ENCODE data around the gene LAIR1.
"Not testable (repeated sequence)": the region's sequence is repeated elsewhere in the genome, so short reads cannot be mapped to it uniquely, and the experiment has no call there.

LAIR1 gene

DNA sequence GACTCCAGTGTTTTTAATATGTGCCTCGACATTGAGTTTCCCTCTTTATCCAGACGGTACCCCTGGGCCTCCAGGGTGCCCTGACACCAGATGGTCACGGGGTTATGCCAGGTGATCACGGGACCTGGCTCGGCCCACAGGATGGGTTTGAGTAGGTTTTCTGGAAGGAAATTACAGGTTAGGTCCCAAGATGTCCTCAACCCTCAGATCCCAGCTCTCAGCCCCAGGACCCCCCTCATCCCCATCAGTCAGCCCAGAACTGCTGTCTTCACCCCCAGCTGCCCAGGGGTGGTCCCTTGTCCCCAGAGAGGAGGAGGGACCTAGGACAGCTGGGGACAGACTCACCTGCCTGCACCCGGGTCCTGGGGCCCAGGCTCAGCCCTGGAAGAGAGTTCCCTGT is 26.2 kb downstream of the LAIR1 start:
- no peak for DNase-seq

DNA sequence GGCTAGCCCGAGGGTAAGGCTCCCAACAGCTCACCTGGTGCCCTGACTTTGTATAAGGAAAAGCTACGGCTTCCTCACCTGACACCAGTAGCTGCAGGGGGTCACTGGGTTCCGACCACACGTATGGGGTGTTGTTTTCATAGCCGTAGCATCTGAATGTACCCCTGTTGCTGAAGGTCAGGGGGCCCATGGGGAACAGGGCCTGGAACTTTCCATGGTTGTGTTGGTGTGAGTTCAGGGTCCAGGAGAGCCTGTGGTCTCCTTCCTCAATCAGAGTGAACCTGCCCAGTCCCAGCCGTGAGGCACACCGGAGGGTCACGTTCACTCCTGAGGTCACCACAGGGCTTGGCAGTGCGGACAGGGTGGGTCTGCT is 26.9 kb downstream of the LAIR1 start:
- DNase-seq = no peak

DNA sequence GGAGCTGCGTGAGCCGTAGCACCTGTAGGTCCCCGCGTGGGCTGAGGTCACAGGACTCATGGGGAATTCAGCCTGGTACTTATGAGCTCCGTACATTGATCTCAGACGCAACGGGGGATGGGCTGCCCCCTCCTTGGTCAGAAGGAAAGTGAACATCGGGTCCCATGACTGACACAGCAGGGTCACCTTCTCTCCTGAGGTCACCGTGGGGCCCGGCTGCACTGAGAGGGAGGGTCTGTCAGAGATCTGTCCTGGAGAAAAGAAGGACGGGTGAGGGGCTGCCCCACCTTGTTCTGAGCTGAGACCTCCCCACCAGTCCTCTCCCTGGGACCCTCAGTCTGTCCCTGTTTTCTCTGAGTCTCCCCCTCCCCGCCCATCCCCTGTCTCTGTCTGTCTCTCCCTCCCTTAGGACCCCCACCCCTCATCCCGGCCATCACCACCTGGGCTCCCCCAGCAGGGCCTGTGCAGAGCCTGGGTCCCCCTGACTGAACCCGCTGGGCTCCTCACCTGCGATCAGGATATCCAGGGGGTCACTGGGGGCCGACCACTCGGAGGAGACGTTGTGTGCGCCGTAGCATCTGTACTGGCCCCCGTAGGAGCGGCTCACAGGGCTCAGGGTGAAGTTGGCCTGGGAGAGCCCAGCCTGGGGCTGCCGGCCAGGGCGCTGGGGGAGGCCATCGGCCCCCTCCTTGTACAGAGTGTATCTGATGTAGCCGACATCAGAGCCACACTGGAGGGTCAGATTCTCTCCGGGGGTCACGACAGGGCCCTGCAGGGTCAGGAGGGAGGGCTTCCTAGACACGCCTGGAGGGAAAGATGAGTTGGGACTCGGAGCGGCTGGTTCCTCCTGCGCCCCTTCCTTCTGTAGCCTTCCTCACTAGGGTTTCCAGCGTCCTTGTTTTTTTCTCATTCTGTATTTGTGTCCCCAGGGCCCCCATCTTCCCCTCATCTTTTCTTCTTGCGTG is 27.6 kb downstream of the LAIR1 start:
- DNase-seq = no peak

GRCh38 chr19:54335979-54336892 is 28.5 kb downstream of the LAIR1 start:
- DNase-seq = no peak

DNA sequence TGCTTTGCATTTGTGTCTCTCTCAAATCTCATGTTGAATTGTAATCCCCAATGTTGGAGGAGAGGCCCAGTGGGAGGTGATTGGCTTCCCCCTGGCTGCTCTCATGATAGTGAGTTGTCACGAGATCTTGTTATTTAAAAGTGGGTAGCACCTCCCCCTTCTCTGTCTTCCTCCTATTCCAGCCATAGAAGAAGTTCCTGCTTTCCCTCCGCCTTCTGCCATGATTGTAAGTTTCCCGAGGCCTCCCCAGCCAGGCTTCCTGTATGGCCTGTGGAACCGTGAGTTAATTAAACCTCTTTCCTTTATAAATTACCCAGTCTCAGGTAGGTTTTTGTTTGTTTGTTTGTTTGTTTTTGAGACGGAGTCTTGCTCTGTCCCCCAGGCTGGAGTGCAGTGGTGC is 29.6 kb downstream of the LAIR1 start:
- DNase-seq = no peak

- no peak for DNase-seq
Measured at GRCh38 chr19:54333586-54334298, 31.0 kb downstream of the LAIR1 start.

DNA sequence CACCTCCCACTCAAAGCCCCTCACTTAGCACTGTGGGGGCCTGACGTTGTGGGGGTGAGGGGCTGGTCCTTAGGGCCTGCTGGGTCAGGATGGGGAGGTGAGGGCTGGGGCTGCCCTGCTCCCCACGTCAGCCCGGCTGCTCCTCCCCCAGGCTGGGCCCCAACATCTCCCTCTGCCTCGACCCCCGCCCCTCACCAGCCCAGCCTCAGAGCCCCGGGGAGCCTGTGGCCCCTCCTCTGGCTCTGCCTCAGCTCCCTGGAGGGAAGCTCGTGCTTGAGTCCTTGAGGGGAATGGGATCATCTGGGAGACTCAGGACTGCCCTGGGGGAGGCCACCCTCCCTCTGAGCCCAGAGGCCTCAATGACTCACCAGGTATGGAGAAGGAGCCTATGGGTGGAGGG is 32.6 kb downstream of the LAIR1 start:
- DNase-seq = no peak

DNA sequence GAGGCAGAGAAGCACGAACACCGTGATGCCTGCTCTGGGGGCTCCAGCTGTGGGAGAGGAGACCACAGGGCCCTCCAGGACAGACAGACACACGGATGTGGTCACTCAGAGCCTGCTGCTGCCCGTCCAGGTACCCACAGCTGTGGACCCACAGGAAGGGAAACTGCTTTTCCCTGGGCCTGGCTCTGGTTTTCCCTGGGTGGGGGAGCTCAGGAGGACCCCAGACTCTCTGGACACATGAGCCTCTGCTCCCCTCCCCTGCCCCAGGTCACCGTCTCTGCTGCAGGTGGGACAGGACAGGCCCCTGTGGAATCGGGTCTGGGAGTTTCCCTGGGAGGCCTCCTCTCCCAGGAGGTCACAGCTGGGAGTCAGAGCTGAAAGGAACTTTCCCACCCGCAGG is 33.1 kb downstream of the LAIR1 start:
- no peak for DNase-seq

DNA sequence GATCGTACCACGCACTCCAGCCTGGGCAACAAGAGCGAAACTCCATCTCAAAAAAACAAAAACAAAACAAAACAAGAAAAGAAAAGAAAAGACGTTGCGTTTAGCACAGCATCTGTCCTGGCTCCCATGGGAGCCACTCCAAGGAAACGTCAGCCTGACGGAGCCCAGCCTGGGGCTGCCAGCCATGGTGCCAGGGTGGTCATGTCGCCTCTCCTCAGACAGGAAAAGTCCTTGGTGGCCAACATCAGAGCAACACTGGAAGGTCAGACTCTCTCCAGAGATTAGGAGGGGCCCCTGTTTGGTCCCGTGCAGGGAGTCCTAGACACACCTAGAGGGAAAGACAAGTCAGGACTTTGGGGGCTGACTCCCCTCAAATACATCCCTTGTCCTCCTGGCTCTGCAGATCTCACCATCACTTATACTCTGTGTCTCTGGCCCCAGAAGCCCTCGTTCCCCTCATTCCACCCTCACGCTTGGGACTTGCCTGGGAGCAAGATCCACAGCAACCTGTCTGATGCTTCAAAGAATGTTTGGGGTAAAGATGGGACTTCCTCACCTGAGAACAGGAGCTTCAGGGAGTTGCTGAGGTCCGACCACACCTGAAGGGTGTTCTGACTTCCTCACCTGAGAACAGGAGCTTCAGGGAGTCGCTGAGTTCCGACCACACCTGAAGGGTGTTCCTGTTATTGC is 35.1 kb downstream of the LAIR1 start:
- DNase-seq = no peak

GRCh38 chr19:54328781-54329180 is 36.0 kb downstream of the LAIR1 start:
- not testable (repeated sequence) for DNase-seq

DNA sequence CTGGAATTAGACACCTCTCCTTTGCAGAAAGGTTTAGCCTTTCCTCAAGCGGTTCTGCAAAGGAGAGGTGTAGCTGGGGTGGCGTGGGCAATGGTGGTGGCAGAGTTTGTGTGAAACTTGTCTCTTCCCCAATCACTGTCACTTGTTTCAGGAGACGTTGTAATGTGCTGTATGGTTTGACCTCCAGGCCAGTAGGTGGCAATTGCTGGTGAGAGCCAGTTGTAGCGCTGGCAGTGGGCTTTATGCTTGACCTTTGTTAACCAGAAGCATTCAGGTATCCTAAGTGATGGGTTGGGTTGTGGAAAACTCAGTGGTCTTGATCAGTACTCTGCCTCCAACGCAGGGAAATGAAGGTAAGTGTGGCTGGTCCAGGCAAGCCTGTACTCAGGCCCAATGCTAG is 39.1 kb downstream of the LAIR1 start:
- DNase-seq = no peak

GRCh38 chr19:54325194-54325621 is 39.5 kb downstream of the LAIR1 start:
- peak; percentile 47 for DNase-seq

DNA sequence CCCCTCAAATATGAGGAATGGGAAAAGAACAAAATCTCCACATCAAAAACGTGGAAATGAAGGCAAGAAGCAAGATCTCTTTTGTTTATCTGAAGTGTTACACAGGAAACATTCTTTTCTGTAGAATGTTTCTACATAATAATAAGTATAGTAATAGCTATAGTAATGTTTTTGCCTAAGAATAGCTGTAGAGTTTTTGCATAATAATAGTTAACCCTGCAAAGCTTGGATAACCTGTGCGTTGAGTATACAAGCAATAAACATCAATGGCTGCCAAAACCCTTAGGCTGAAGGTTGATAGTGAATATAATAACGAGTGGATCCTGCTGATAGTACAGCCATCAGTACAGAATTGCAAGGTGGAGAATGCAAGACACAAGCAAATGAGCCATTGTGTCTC is 40.7 kb downstream of the LAIR1 start:
- DNase-seq = no peak

- not testable (repeated sequence) for DNase-seq
Measured at GRCh38 chr19:54322934-54323333, 41.8 kb downstream of the LAIR1 start.

GRCh38 chr19:54322295-54322694 is 42.4 kb downstream of the LAIR1 start:
- DNase-seq = not testable (repeated sequence)

DNA sequence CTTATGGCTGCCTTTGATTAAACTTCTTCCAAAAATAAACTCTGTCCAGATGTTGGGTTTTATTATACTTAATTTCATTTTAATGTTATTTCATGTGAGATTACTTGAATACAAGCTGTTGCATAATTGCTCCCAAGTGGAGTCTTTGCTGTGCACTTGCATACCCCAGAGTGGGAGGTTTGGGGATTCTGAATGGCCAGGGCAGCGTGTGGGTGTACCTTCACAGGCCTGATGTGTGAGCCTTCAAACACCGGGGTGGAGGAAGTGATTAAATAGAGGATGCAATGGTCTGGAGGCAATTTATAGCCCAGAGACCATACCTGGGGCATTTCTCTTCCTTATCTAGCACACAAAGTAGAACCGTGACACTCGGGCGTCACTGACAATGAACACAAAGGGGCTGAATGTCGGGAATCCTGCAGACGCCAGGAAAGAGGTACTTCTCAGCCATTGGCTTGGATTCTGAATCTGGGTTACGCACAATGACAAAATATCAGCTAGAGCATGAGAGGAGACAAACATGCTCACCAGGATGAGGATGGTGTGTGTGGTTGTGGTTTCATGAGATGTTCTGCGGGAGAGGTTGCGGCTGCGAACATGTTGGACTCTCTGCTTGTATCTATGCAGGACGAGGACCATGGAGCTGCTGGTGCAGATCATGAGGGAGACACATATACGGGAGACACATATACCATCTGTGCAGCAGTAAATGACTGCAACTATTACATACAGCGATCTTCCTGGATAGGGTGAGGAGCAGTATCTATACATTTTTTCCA is 44.6 kb downstream of the LAIR1 start:
- no peak for DNase-seq

GRCh38 chr19:54319049-54319448 is 45.7 kb downstream of the LAIR1 start:
- DNase-seq = no peak

GRCh38 chr19:54317965-54318240 is 46.8 kb downstream of the LAIR1 start:
- no peak for DNase-seq

DNA sequence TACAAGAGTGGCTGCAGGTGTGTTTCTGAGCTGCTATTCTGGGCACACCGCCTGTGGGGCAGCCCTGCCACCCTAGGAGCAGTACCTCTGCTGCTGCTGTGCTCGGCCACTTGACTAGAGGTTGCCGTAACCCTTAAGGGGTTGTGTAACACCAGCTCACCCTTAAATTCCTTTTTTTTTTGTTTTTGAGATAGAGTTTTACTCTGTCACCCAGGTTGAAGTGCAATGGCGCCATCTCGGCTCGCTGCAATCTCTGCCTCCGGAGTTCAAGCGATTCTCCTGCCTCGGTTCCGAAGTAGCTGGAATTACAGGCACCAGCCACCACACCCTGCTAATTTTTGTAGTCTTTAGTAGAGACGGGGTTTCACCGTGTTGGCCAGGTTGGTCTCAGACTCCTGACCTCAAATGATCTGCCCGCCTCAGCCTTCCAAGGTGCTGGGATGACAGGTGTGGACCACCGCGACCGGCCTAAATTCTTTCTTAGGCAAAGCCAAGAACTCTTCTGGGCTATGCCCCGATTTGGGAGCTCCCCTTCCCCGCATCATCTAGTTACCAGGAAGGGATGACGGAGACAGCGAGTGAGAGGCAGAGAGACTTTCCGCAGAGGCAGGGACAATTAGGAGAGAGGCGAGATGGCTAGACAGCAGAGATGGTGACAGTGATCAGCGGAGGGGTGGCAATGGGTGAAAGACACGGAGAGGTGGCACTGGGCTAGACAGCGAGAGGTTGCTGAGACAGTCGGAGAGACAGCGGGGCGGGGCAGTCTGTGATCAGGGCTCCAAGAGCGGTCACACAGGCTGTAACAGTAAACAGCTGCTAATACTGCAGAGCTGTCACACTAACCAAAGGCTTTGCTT is 47.4 kb downstream of the LAIR1 start:
- no peak for DNase-seq

GRCh38 chr19:54316746-54317107 is 48.0 kb downstream of the LAIR1 start:
- DNase-seq = no peak

DNA sequence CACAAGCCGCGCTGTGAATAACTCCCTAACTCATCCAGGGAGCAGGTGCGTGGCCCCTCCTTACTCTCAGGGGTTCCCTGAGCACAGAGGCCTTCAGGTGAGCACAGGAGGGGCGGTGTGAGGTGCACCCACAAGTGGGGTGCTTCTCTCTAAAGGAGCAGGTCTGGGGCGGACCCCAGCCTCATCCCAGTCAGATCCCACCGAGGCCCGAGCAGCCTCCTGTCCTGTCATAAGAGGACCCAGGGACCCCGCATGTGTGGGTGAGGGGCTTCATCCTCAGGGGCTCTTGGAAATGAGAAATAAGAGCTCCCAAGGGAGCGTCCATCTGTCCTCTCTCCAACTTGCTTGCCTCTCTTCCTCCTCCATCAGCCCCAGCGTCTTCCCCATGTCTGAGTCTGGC is 48.8 kb downstream of the LAIR1 start:
- DNase-seq = no peak

Data from activated CD4-positive, CD25-positive, alpha-beta regulatory T cell treated with anti-CD3 and anti-CD28 coated beads, Interleukin-2, amount 50 U/mL, for 72 hours (primary cell).